Right atrium auricular region (tissue), 2 donors: ENCODE measurements around the gene ARNT2. TPM values are rescaled to one million over a fixed set of nuclear protein-coding genes. Genes with fewer than 3 reads are reported as not detected.
A peak's percentile ranks its signal among the peaks of the same experiment; 100 is the strongest.

Experiments used
- DNase-seq: peaks from one replicate; pipeline ENCODE4 v3.0.0-alpha.2; 2019; ENCODE audit warnings: low spot score
- H3K27ac ChIP-seq, 2 donors: fragments of 200-600 bp; sonication (generic); 1 replicate in 1 of 2; 2 replicates in 1 of 2; pipeline ENCODE4 v1.5.1; 2016 to 2019
- H3K27me3 ChIP-seq, 2 donors: fragments of 200-600 bp; sonication (generic); one replicate each; pipeline versions ENCODE4 v1.5.1 to v1.6.0; 2017 to 2019
- H3K36me3 ChIP-seq: fragments of 200-600 bp; sonication (generic); one replicate; pipeline ENCODE4 v1.5.1; 2016
- H3K4me1 ChIP-seq, 2 donors: fragments of 200-600 bp; sonication (generic); one replicate each; pipeline versions ENCODE4 v1.5.1 to v1.6.0; 2017 to 2019
- H3K4me3 ChIP-seq, 2 donors: fragments of 200-600 bp; sonication (generic); 1 replicate in 1 of 2; 2 replicates in 1 of 2; pipeline ENCODE4 v1.5.1; 2017 to 2019; ENCODE audit warnings: mild to moderate bottlenecking in 1 of 2, moderate library complexity in 1 of 2
- H3K9me3 ChIP-seq, 2 donors: fragments of 200-600 bp; sonication (generic); one replicate each; pipeline ENCODE4 v1.5.1; 2019
- CTCF ChIP-seq, 2 donors: fragments of 200-600 bp; sonication (generic); IDR thresholded peaks; one replicate each; pipeline ENCODE4 v1.5.1; 2019; ENCODE audit warnings: antibody characterized with exemption in 2 of 2
- total RNA-seq, 2 donors: library from RNA; depleted of rRNA; stranded (reverse); fragments of >200 nt; gene quantifications; one replicate each; pipeline ENCODE4 v1.1.0, GENCODE V29; 2016

Gene ARNT2
- total RNA-seq, 2 donors from 2014 or later = 4.8 to 8.4 TPM

GRCh38 chr15:80480171-80480811, 76.1 kb downstream of the ARNT2 start:
- H3K27me3 ChIP-seq = no peaks in the 10 kb centered on the region
- no peak overlapping the region for H3K4me3 ChIP-seq
- H3K27ac ChIP-seq = peak overlapping the region; percentile 63 to 80
- H3K4me1 ChIP-seq = peaks cover 0 to 52% of the 10 kb centered on the region in 2 donors
- TF ChIP-seq CTCF (IDR thresholded peaks at IDR 0.05) = no peak
- DNase-seq = no peak
- no peaks in the 10 kb centered on the region for H3K36me3 ChIP-seq
- H3K9me3 ChIP-seq = peaks cover 0 to 10% of the 10 kb centered on the region in 2 donors

- peaks cover 0 to 4% of the 10 kb centered on the region in 2 donors for H3K9me3 ChIP-seq
- no peaks in the 10 kb centered on the region for H3K27me3 ChIP-seq
- peaks cover 0 to 54% of the 10 kb centered on the region in 2 donors for H3K4me1 ChIP-seq
- no peaks in the 10 kb centered on the region for H3K36me3 ChIP-seq
- DNase-seq = peak; percentile 81
- H3K4me3 ChIP-seq = no peak overlapping the region
- peak overlapping the region; percentile 63 to 80 for H3K27ac ChIP-seq
- no peak for TF ChIP-seq CTCF (IDR thresholded peaks at IDR 0.05)
Measured at GRCh38 chr15:80480909-80481308, 76.7 kb downstream of the ARNT2 start.

GRCh38 chr15:80482696-80483095, 78.5 kb downstream of the ARNT2 start:
- Histone ChIP-seq H3K4me1 (peaks cover 0 to 55% of the 10 kb centered on the region in 2 donors), H3K27ac (no peak overlapping the region), H3K4me3 (no peak overlapping the region), H3K27me3 (no peaks in the 10 kb centered on the region), H3K36me3 (no peaks in the 10 kb centered on the region), H3K9me3 (no peaks in the 10 kb centered on the region)
- TF ChIP-seq CTCF (IDR thresholded peaks at IDR 0.05) = no peak
- no peak for DNase-seq

GRCh38 chr15:80483725-80484161, 79.6 kb downstream of the ARNT2 start:
- Histone ChIP-seq H3K4me3 (no peak overlapping the region), H3K9me3 (no peaks in the 10 kb centered on the region), H3K4me1 (peaks cover 0 to 48% of the 10 kb centered on the region in 2 donors), H3K27me3 (no peaks in the 10 kb centered on the region), H3K36me3 (no peaks in the 10 kb centered on the region), H3K27ac (no peak overlapping the region)
- no peak for TF ChIP-seq CTCF (IDR thresholded peaks at IDR 0.05)
- no peak for DNase-seq

GRCh38 chr15:80484333-80484864, 80.2 kb downstream of the ARNT2 start:
- H3K27ac ChIP-seq = no peak overlapping the region
- no peaks in the 10 kb centered on the region for H3K9me3 ChIP-seq
- peaks cover 0 to 49% of the 10 kb centered on the region in 2 donors for H3K4me1 ChIP-seq
- TF ChIP-seq CTCF (IDR thresholded peaks at IDR 0.05) = no peak
- no peak for DNase-seq
- no peak overlapping the region for H3K4me3 ChIP-seq
- H3K27me3 ChIP-seq = no peaks in the 10 kb centered on the region
- H3K36me3 ChIP-seq = no peaks in the 10 kb centered on the region
